Measurements from ENCODE around the gene ACSS1. TPM values are rescaled to one million over a fixed set of nuclear protein-coding genes. Genes with fewer than 3 reads are reported as not detected.

Gene ACSS1
- total and polyA plus RNA-seq, 2 experiments from 2014 or later = 1.3 to 4.1 TPM

- Mint-ChIP-seq H3K4me1 (peaks cover 2% of the 10 kb centered on the region; the same call in 2 of the 3 replicates), H3K9me3 (no peaks in the 10 kb centered on the region), H3K27ac (no peak overlapping the region), H3K36me3 (ENCODE audit: low read depth) (no peaks in the 10 kb centered on the region), H3K4me3 (no peak overlapping the region), H3K27me3 (ENCODE audit: insufficient read depth, low read depth, poor library complexity) (peaks cover 45% of the 10 kb centered on the region)
- no peaks in the 10 kb centered on the region for H3K9me2 ChIP-seq (ENCODE audit: insufficient read depth)
- H3K36me3 ChIP-seq (ENCODE audit: insufficient read depth) = no peaks in the 10 kb centered on the region
- H2AFZ ChIP-seq = no peak overlapping the region
- no peak overlapping the region for H3K4me2 ChIP-seq
- H3K27me3 ChIP-seq (ENCODE audit: insufficient read depth) = peaks cover 53% of the 10 kb centered on the region
- no peaks in the 10 kb centered on the region for H3F3A ChIP-seq (replicated peaks; ENCODE audit: low read depth)
- peaks cover 4% of the 10 kb centered on the region; the same call in 1 of the 2 replicates for H3K4me1 ChIP-seq (ENCODE audit: insufficient read depth)
- no peak overlapping the region for H3K4me3 ChIP-seq
- no peak for ATAC-seq
- DNase-seq (ENCODE audit: low spot score) = no peak
- H4K20me1 ChIP-seq (replicated peaks; ENCODE audit: insufficient read depth) = no peaks in the 10 kb centered on the region; the same call in 1 of the 2 replicates
- no peak overlapping the region for H3K27ac ChIP-seq (ENCODE audit: low read depth)
- no peak for TF ChIP-seq ZNF331 (CRISPR knock-in tag; IDR thresholded peaks at IDR 0.05; ENCODE audit: low read depth)
- no peak for TF ChIP-seq CTCF (conservative IDR thresholded peaks at IDR 0.05; ENCODE audit: low read depth in 2 of 2)
- TF ChIP-seq EZH2 (IDR thresholded peaks at IDR 0.05; ENCODE audit: low read depth, unreplicated experiment) = no peak
- TF ChIP-seq EZH2phosphoT487 (IDR thresholded peaks at IDR 0.05; ENCODE audit: unreplicated experiment) = no peak
- TF ChIP-seq STAT1 (IDR thresholded peaks at IDR 0.05; ENCODE audit: unreplicated experiment) = no peak
- TF ChIP-seq JUNB (IDR thresholded peaks at IDR 0.05; ENCODE audit: unreplicated experiment) = no peak
- TF ChIP-seq ZNF114 (CRISPR knock-in tag; IDR thresholded peaks at IDR 0.05) = no peak
- no peak for TF ChIP-seq POLR2AphosphoS5 (IDR thresholded peaks at IDR 0.05; ENCODE audit: low read depth)
- TF ChIP-seq CREB1 (CRISPR knock-in tag; IDR thresholded peaks at IDR 0.05; ENCODE audit: low read depth) = no peak
- TF ChIP-seq NANOG (IDR thresholded peaks at IDR 0.05; ENCODE audit: borderline replicate concordance) = no peak
- TF ChIP-seq ZNF462 (CRISPR knock-in tag; IDR thresholded peaks at IDR 0.05) = no peak
- TF ChIP-seq ETS1 (IDR thresholded peaks at IDR 0.05) = no peak
- TF ChIP-seq REST (IDR thresholded peaks at IDR 0.05; ENCODE audit: unreplicated experiment) = no peak
- H3K79me2 ChIP-seq (replicated peaks; ENCODE audit: insufficient read depth) = no peaks in the 10 kb centered on the region
Observed at GRCh38 chr20:25061821-25062530, 4.0 kb upstream of the ACSS1 start.
